HG02885 (cell line): Measurements from ENCODE around the gene GPA33.
"Not testable (repeated sequence)": the region's sequence is repeated elsewhere in the genome, so short reads cannot be mapped to it uniquely, and the experiment has no call there.

ENCODE experiments used
- ATAC-seq: cut with Tn5 transposase; IDR thresholded peaks from one replicate; pipeline ENCODE4 v1.9.1; 2021; ENCODE audit warnings: mild to moderate bottlenecking; ENCODE audit not compliant: unreplicated experiment, poor library complexity

GPA33 gene

DNA sequence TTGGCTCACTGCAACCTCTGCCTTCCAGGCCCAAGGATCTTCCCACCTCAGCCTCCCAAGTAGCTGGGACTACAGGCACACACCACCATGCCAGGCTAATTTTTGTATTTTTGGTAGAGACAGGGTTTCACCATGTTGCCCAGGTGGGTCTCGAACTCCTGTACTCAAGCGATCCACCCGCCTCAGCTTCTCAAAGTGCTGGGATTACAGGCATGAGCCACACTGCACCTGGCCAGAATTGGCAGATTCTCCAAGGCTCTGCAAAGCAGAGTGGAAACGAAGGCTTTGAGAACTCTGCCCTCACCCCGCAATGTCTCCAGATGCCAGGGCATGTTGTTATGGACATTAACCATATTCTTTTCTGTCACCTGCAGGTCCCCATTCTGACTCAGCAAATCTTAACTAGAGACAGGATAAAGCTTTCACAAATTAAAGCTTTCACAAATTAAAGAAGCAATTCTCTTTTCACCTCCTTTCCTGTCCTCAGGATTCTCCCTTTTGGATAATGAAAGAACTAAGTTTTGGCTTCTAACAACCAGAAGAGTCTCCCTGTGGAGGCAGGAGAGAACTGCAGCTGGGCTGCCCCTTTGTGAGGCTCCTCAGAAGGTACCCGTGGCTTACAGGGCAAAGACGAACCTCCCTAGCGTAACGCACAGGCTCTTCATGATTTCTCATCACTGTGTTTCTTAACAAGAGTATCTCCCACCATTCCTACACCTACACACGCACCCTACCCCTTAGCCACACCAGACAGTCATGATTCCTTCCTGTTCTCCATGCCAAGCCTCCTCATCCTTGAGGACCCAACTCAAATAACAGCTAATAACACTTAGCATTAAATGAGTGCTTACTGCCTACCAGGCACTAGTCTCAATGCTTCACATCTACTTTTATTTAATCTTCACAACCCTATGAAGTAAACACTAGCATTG, 29.8 kb downstream of the GPA33 start:
- no peak for ATAC-seq

- ATAC-seq: no peak
These were observed 30.4 kb downstream of the GPA33 start for GRCh38 chr1:167059809-167060107.

DNA sequence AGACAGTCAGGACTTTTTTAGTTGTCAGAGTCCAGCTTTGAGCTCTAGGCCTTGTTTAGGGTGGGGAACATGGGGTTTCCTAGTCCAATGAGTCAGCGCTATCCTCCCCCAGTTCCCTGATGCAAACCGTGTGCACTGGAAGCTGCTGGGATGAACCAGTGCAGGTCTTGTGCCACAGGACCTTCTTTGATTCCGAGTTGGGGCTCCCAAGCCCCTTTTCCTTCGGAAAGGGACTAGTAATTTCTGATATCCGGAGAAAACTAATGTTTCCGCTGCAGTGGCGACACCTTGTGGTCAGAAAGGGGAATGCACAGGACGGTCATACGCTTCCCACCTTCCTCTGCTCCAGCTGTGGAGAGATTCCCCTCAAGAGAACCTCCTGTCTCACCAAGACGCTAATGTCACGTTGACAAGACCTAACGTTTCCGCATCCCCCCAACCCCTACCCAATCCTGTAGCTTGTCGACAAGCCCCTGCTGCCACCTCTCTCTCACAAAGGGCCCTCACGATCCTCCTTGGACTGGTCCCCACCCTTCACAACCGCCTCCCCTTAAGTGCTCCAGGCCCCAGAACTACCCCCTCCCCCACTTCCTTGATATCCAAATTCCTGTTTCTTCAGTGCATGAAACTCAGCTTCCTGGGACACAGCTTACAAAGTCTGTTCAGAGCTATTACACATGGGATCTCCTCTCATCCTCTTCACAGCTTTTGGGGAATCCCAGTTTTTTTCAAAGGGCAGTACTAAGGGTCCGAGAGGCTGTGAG, 30.9 kb downstream of the GPA33 start:
- ATAC-seq: no peak

DNA sequence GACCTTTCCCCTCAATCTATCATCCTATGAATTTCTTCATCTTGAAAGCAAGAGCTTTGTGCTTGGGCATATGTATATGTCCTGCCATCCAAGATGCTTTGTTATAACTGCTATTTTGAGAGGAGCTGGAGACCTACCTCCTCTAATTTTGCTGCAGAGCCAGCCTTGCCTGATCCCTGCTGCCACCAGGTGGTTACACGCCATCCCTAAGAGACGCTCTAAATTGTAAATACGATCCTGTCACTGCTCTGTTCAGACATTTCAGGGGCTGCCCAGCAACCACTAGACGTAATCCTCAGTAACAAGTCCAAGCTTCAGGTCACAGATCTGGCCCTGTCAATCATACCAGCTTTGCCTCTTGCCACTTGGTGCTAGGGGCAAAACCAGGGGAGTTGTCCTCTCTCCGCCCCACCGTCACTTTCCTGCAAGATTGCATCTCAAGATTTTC, 32.9 kb downstream of the GPA33 start:
- ATAC-seq: peak; percentile 77

DNA sequence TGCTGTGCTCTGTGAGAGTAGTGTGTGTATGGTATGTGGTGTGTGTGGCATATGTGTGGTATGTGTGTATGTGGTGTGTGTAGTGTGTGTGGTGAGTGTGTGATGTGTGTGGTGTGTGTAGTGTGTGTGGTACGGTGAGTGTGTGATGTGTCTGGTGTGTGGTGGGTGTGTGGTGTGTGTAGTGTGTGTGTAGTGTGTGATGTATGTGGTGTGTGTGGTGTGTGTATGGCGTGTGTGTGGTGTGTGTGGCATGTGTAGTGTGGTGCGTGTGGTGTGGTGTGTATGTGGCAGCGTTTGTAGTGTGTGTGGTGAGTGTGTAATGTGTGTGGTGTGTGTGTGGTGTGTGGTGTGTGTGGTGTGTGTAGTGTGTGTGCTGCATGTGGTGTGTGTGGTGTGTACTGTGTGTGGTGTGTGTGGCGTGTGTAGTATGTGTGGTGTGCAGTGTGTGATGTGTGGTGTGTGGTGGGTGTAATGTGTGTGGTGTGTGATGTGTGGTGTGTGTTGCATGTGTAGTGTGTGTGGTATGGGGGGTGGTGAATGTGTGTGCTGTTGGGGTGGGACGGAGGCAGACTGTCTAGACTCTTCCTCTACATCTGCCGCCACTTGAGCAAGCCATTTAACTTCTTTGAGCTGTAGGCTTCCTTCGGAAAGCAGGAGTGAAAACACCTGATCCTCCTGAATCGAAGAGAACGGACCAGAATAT, 33.5 kb downstream of the GPA33 start:
- ATAC-seq: no peak

GRCh38 chr1:167054946-167055630, 35.1 kb downstream of the GPA33 start:
- ATAC-seq: no peak

DNA sequence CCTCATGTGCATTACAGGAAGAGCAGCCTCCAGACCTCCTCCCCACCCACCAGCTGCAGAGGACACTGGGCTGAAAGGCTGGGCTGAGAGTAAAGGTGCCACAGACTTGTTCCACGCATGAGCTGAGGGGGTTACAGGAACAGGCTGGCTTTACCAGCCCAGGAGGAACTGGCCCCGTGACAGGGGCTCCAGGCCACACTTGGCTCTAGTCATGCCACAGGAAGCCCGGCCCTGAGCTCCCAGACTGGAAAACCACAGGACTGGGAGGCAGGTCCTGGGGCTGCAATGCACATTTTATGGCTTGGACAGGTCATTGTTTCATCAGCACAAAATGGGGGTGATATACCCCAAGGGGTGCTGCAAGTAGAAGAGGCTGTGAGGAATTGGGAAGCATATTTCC, 35.6 kb downstream of the GPA33 start:
- no peak for ATAC-seq

DNA sequence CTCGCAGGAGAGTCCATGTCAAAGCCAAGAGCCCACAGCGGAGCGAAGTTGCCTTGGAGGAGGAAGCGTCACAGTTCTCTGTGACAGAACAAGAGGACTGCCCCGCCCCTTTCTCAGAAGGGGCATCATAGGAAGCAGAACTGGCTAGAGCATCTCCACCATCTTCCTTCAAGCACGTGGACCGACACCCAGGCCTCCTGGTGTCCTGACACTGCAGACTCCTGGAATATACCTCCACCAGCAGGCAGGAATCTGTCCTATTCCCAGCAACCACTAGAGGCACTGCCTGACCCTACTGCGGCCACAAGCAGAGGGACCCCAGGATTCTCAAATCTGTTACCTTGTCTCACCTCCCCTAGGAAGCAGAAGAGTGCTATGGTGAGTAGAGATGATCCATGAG, 37.8 kb downstream of the GPA33 start:
- no peak for ATAC-seq

DNA sequence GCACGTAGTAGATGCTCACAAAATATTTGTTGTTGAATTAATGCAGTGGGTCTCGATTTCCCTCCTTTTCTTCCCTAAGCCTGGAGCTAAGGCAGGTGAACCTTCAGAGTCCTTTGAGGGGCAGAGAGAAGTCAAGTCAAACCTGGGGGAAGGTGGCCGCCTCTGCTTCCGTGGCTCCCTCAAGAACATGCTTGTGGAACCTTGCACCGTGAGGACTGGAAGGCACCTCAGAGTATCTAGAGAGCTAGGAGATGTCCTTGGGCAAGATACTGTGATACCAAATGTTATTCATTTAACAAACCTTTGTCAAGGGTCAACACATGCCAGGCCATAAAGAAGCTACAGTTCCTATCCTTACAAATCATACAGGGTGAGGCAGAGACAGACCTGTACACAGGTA, 38.3 kb downstream of the GPA33 start:
- ATAC-seq: no peak

- ATAC-seq: peak; percentile 100
These were observed 46.3 kb downstream of the GPA33 start for GRCh38 chr1:167043752-167044488.

DNA sequence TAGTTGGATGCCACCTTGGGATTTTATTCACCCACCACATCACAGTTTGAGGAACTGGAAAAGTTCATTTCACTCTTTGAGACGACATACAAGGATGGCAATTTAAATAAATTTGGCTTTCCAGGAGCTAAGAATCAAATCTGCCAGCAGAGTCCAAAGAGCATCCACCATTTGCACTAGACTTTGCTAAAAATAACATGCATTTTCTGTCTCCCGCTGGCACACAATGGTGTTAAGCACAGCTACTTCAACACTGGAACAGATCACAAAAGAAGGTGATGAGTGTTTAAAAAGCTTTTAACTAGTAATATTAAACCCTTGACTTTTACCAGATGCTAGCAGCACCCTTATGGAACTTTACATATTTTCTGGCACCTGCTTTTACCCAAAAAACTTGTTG, 56.5 kb downstream of the GPA33 start:
- no peak for ATAC-seq

GRCh38 chr1:167029553-167029952, 60.6 kb downstream of the GPA33 start:
- ATAC-seq: not testable (repeated sequence)

- ATAC-seq: no peak
These were observed 67.8 kb downstream of the GPA33 start for GRCh38 chr1:167022384-167022783.

DNA sequence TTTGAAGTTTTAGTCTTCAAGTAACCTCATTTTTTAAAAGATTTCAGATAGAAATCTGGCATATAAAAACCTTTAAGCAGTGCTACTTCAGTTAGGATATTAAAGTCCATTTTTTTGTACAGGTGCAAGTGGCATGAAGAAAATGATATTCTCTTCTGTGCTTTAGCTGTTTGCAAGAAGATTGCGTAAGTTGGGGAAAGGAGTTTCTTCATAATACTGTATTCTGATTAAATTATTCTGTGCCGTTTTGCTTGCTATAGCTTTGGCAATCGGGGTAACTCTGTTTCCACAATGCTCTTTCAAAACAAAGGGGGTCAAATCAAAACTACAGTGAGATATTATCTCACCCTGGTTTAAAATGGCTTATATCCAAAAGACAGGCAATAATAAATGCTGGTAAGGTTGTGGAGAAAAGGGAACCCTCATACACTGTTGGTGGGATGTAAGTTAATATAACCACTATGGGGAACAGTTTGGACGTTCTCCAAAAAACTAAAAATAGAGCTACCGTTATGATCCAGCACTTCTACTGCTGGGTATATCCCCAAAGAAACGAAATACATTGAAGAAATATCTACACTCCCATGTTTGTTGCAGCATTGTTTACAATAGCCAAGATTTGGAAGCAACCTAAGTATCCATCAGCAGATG, 74.0 kb downstream of the GPA33 start:
- no peak for ATAC-seq

GRCh38 chr1:167013108-167013929, 76.9 kb downstream of the GPA33 start:
- ATAC-seq: no peak

GRCh38 chr1:167012570-167012969, 77.6 kb downstream of the GPA33 start:
- no peak for ATAC-seq

- ATAC-seq: no peak
These were observed 78.5 kb downstream of the GPA33 start for GRCh38 chr1:167011560-167012191.

DNA sequence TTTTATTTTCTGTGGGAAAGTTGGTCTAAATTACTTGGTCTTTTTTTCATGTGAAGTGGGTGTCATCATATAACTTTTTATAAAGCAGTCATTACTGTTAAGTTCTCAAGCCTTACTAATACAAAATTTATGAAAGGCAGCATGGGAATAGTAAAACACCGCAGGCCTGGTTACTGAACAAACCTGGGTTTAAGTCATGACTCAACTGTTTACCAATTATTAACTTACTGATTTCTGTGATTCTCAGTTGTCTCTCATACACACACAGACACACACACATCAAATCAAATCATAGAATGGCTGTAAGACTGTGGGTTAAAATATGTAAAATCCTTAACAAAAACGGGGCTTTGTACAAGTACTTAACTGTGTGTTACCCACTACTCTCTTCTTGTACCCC, 86.5 kb downstream of the GPA33 start:
- no peak for ATAC-seq
